Islet of Langerhans (tissue), 1 donor: ENCODE data around the gene PCDHB3.
"Not testable (repeated sequence)": the region's sequence is repeated elsewhere in the genome, so short reads cannot be mapped to it uniquely, and the experiment has no call there.

Experiments used
- FAIRE-seq: peaks from one replicate; lab custom pipeline; 2011; peaks lifted over from hg19 to GRCh38; lab: Jason Lieb, UNC

PCDHB3 gene

DNA sequence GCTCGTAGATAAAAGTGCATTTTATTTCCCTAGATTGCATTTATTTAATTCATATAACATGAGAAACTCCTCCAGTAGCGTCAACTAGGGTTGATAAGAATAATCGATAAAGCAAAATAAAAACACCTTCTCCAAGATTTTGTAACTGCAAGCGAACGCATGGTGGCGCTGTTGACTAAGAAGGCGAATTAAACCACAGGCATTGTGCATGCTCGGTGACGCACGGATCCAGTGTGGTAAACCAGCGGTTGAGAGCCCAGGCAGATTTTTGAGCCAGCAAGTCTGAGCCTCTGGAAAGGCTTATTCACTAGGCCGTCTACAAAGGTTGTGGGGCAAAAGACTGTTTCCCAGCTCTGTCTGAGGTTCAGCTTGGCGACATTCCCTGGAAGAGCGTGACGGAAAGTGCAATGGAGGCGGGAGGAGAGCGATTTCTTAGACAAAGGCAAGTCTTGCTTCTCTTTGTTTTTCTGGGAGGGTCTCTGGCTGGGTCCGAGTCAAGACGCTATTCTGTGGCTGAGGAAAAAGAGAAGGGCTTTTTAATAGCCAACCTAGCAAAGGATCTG, at the start of gene PCDHB3:
Gene PCDHB3, plus strand, starts transcription at position 231 of the 563 bp plus-strand sequence. Its CDS starts 177 bp downstream, at position 408.
- FAIRE-seq, result no peak

DNA sequence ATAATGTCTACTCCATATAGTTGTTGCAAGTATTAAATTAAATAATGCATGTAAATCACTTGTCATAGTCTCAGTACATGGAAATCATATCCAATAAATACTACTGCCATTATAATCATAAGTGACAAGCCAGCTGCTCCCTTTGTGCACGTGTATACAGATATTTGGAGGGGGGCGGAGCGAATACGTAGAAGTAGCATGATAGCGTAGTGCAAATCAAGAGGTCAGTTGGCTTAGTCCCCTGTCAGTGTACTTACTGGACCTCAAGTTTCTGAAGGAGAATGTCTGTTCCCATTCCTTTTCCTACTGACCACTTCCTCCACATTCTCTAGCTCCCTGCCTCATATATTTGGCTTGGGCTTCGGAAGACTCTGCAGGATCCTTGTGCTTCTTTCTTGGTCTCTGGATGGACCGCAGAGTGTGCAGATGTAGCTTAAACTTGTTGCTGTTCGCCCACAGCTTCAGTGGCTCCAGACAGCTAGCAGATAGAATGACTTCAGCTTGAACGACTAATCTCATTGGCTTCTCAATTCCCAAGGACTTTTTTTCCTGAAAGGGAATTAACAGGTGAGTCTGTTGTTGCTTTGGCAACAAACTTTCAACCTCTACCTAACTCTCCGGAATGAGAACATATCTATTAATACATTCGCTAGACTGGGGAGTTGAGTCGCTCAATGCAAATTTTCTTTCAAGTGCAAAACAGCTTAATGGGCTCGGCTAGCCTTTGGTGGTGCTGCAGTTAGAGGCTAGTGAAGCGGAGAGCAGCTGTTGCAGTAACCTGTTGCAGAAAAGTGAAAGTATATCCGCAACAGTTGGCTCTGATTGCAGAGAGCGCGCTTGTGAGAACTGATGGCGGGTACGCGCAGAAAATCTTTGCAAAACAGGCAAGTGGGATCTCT, 49.4 kb upstream of the PCDHB3 start, which contains the start of gene PCDHB1:
Gene PCDHB1, plus strand, starts transcription at position 753 of the 899 bp plus-strand sequence. Its CDS starts 97 bp downstream, at position 850.
- no peak for FAIRE-seq

- no peak for FAIRE-seq
Observed at GRCh38 chr5:141051521-141051866, 48.8 kb upstream of the PCDHB3 start.

- FAIRE-seq, result no peak
Observed at GRCh38 chr5:141077826-141078225, 22.4 kb upstream of the PCDHB3 start.

- FAIRE-seq, result no peak
Observed at GRCh38 chr5:141082228-141082627, 18.0 kb upstream of the PCDHB3 start.

DNA sequence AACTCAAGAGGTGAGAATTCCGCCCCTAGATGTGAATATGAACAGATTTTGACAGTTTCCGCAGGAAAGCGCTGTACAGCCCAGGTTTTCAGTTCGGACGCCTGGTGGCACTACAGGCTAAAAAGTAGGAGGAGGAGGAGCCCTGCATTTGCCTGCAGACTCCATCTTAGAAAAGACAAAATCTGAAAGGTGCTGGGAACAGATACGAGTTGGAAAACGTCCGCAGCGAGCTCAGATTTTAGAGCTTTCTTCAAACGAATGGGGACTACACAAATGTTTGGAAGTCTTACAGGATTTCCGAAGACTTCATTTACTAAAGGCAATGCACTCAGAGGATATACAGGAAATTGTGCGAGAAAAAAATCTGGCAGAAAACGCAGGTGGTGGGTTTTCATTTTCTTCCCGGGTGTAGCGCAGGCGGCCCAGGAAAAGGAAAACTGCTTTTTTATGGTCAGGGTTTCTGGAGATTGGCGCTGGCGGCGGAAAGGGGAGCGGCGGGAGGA, 15.7 kb upstream of the PCDHB3 start:
- FAIRE-seq, result peak; percentile 86

GRCh38 chr5:141094481-141095262, 5.6 kb upstream of the PCDHB3 start, which contains the start of gene PCDHB2:
Gene PCDHB2, plus strand, starts transcription at chr5:141094615. Its CDS starts 176 bp downstream, at chr5:141094791.
- no peak for FAIRE-seq

DNA sequence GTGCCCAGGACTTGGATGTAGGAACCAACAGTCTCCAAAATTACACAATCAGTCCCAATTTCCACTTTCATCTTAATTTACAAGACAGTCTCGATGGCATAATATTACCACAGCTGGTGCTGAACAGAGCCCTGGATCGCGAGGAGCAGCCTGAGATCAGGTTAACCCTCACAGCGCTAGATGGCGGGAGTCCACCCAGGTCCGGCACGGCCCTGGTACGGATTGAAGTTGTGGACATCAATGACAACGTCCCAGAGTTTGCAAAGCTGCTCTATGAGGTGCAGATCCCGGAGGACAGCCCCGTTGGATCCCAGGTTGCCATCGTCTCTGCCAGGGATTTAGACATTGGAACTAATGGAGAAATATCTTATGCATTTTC, 5.0 kb upstream of the PCDHB3 start:
- no peak for FAIRE-seq

DNA sequence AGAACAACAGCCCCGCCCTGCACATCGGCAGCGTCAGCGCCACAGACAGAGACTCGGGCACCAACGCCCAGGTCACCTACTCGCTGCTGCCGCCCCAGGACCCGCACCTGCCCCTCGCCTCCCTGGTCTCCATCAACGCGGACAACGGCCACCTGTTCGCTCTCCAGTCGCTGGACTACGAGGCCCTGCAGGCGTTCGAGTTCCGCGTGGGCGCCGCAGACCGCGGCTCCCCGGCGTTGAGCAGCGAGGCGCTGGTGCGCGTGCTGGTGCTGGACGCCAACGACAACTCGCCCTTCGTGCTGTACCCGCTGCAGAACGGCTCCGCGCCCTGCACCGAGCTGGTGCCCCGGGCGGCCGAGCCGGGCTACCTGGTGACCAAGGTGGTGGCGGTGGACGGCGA, 4.1 kb upstream of the PCDHB3 start:
- not testable (repeated sequence) for FAIRE-seq

- FAIRE-seq, result not testable (repeated sequence)
Observed at GRCh38 chr5:141096586-141096985, 3.7 kb upstream of the PCDHB3 start.

DNA sequence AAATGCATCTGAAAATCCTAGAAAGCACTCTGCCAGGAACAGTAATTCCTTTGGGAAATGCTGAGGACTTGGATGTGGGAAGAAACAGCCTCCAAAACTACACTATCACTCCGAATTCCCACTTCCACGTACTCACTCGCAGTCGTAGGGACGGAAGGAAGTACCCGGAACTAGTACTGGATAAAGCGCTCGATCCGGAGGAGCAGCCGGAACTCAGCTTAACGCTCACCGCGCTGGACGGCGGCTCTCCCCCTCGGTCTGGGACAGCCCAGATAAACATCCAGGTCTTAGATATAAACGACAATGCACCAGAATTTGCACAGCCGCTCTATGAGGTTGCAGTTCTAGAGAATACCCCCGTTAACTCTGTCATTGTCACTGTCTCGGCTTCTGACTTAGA, 786 bp downstream of the PCDHB3 start:
- FAIRE-seq, result no peak

DNA sequence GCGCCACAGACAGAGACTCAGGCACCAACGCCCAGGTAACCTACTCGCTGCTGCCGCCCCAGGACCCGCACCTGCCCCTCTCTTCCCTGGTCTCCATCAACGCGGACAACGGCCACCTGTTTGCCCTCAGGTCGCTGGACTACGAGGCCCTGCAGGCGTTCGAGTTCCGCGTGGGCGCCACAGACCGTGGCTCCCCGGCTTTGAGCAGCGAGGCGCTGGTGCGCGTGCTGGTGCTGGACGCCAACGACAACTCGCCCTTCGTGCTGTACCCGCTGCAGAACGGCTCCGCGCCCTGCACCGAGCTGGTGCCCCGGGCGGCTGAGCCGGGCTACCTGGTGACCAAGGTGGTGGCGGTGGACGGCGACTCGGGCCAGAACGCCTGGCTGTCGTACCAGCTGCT, 1.8 kb downstream of the PCDHB3 start:
- FAIRE-seq, result not testable (repeated sequence)

DNA sequence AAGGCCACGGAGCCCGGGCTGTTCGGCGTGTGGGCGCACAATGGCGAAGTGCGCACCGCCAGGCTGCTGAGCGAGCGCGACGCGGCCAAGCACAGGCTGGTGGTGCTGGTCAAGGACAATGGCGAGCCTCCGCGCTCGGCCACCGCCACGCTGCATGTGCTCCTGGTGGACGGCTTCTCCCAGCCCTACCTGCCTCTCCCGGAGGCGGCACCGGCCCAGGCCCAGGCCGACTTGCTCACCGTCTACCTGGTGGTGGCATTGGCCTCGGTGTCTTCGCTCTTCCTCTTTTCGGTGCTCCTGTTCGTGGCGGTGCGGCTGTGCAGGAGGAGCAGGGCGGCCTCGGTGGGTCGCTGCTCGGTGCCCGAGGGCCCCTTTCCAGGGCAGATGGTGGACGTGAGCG, 2.2 kb downstream of the PCDHB3 start:
- not testable (repeated sequence) for FAIRE-seq

DNA sequence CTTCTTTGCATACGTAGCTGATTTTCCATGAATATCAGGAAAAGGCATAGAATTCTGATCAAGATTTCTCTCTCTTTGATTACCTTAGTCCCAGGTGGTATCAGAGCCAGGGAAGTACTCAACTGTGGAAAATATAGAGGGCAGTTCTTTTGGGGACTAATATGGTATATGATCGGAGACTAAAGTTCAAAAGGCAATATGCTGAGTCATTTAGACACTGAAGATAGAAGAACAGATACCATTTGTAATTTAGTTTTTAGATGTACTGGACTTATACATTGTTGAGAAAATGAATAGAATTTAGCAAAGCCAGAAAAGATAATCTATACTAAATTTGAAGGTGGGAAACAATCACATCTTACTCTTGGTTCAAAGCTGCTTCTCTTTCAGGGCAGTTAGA, 5.1 kb downstream of the PCDHB3 start:
- no peak for FAIRE-seq

GRCh38 chr5:141119250-141119649, 19.0 kb downstream of the PCDHB3 start:
- FAIRE-seq, result no peak

- no peak for FAIRE-seq
Observed at GRCh38 chr5:141121563-141121962, 21.3 kb downstream of the PCDHB3 start, which contains the start of gene PCDHB4. Gene PCDHB4, plus strand, starts transcription at chr5:141121818. Its CDS starts 181 bp downstream, at chr5:141121999.

GRCh38 chr5:141121985-141122384, 21.7 kb downstream of the PCDHB3 start:
- FAIRE-seq, result no peak

GRCh38 chr5:141123396-141124135, 23.3 kb downstream of the PCDHB3 start:
- FAIRE-seq, result not testable (repeated sequence)

- no peak for FAIRE-seq
Observed at GRCh38 chr5:141127305-141127704, 27.0 kb downstream of the PCDHB3 start.

DNA sequence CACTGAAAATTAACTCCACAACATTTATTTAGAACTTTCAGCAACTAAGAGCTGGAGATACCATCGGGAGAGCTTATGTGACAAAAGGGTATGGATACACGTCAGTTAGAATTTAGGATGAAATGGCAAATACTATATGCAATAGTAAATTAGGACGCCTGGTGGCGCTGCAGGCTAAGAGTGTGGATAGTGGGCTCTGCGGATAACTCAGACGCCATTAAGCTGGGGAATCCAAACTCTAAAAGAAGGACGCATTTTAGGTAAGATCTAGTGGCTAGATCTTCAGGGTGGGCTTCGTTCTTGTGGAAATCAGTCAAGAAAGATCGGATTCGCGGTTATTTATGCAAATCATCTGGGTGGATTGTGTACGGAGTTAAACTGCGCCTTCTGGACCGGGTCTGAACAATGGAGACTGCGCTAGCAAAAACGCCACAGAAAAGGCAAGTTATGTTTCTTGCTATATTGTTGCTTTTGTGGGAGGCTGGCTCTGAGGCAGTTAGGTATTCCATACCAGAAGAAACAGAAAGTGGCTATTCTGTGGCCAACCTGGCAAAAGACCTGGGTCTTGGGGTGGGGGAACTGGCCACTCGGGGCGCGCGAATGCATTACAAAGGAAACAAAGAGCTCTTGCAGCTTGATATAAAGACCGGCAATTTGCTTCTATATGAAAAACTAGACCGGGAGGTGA, 34.9 kb downstream of the PCDHB3 start, which contains the start of gene PCDHB5:
Gene PCDHB5, plus strand, starts transcription at position 177 of the 688 bp plus-strand sequence. Its CDS starts 229 bp downstream, at position 406.
- no peak for FAIRE-seq

- FAIRE-seq, result no peak
Observed at GRCh38 chr5:141135718-141136266, 35.5 kb downstream of the PCDHB3 start.
